Measurements from ENCODE around the gene SMYD3.

DNA sequence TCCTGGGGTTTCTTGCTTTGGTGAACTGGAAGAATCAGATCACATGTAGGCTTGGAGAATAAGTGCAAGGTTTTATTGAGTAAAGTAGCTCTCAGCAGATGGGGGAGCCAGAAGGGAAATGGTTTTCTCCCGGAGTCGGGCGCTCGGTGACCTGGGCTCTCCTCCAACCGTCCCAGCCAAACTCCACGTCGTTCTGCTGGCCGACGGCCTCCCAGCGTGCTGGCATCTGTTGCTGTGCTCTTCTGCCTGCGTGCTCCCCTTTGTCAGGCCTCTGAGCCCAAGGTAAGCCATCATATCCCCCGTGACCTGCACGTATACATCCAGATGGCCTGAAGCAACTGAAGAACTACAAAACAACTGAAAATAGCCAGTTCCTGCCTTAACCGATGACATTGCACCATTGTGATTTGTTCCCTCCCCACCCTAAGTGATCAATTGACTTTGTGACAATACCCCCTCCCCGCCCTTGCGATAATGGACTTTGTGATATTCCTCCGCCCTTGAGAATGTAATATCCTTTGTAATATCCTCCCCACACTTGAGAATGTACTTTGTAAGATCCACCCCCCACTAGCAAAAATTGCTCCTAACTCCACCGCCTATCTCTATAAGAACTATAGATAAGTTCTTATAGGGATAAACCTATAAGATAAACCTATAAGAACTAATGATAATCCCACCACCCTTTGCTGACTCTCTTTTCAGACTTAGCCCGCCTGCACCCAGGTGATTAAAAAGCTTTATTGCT is 88.3 kb downstream of the SMYD3 start:
- TF ChIP-seq, protein P1, sequence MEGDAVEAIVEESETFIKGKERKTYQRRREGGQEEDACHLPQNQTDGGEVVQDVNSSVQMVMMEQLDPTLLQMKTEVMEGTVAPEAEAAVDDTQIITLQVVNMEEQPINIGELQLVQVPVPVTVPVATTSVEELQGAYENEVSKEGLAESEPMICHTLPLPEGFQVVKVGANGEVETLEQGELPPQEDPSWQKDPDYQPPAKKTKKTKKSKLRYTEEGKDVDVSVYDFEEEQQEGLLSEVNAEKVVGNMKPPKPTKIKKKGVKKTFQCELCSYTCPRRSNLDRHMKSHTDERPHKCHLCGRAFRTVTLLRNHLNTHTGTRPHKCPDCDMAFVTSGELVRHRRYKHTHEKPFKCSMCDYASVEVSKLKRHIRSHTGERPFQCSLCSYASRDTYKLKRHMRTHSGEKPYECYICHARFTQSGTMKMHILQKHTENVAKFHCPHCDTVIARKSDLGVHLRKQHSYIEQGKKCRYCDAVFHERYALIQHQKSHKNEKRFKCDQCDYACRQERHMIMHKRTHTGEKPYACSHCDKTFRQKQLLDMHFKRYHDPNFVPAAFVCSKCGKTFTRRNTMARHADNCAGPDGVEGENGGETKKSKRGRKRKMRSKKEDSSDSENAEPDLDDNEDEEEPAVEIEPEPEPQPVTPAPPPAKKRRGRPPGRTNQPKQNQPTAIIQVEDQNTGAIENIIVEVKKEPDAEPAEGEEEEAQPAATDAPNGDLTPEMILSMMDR (IDR thresholded peaks at IDR 0.05) = no peak
- TF ChIP-seq POLR2AphosphoS5 (IDR thresholded peaks at IDR 0.05; ENCODE audit: insufficient read depth in 1 of 2, low read depth in 1 of 2) (no peak), POLR2A (IDR thresholded peaks at IDR 0.05) (no peak)
